ENCODE data around the gene TSPAN9. TPM values are rescaled to one million over a fixed set of nuclear protein-coding genes. Genes with fewer than 3 reads are reported as not detected.

Gene TSPAN9
- total RNA-seq, 2 donors from 2014 or later, result 41.9 to 50.0 TPM

- Histone ChIP-seq H3K9me3 (no peaks in the 10 kb centered on the region), H3K4me1 (replicated peaks) (peaks cover 26% of the 10 kb centered on the region), H3K4me3 (peak overlapping the region; percentile 13 to 15), H3K36me3 (no peaks in the 10 kb centered on the region), H3K27ac (peak overlapping the region; percentile 79 to 80), H3K27me3 (replicated peaks; ENCODE audit: insufficient read depth) (no peaks in the 10 kb centered on the region)
- DNase-seq (ENCODE audit: low spot score), result peak; percentile 90
- intact Hi-C loops (cut with DNase I), result no loop called here
- 41% methylated on average over 20 of the region's 20 CpGs for WGBS
- TF ChIP-seq POLR2A (IDR thresholded peaks at IDR 0.05) (no peak), CTCF (IDR thresholded peaks at IDR 0.05) (peak in 2 of 4 experiments; percentile 16 to 49), POLR2AphosphoS5 (IDR thresholded peaks at IDR 0.05) (peak; percentile 85)
Observed at GRCh38 chr12:3214526-3215365, 137.6 kb downstream of the TSPAN9 start.

- peak overlapping the region in 1 of 2 donors; percentile 15 for H3K4me3 ChIP-seq
- H3K36me3 ChIP-seq, result no peaks in the 10 kb centered on the region
- intact Hi-C loops (cut with DNase I), result no loop called here
- peak overlapping the region; percentile 79 to 80 for H3K27ac ChIP-seq
- WGBS, result 85% methylated on average over 13 of the region's 13 CpGs
- no peaks in the 10 kb centered on the region for H3K27me3 ChIP-seq (replicated peaks; ENCODE audit: insufficient read depth)
- no peak for DNase-seq (ENCODE audit: low spot score)
- no peaks in the 10 kb centered on the region for H3K9me3 ChIP-seq
- no peak for TF ChIP-seq POLR2AphosphoS5 (IDR thresholded peaks at IDR 0.05)
- no peak for TF ChIP-seq CTCF (IDR thresholded peaks at IDR 0.05)
- TF ChIP-seq POLR2A (IDR thresholded peaks at IDR 0.05), result no peak
- H3K4me1 ChIP-seq (replicated peaks), result peaks cover 26% of the 10 kb centered on the region
Observed at GRCh38 chr12:3215410-3215975, 138.3 kb downstream of the TSPAN9 start.

- H3K36me3 ChIP-seq, result no peaks in the 10 kb centered on the region
- no peak for DNase-seq (ENCODE audit: low spot score)
- no peak overlapping the region for H3K4me3 ChIP-seq
- no peaks in the 10 kb centered on the region for H3K27me3 ChIP-seq (replicated peaks; ENCODE audit: insufficient read depth)
- H3K27ac ChIP-seq, result peak overlapping the region; percentile 79 to 80
- H3K9me3 ChIP-seq, result no peaks in the 10 kb centered on the region
- TF ChIP-seq POLR2A (IDR thresholded peaks at IDR 0.05), result no peak
- TF ChIP-seq POLR2AphosphoS5 (IDR thresholded peaks at IDR 0.05), result no peak
- no peak for TF ChIP-seq CTCF (IDR thresholded peaks at IDR 0.05)
- peaks cover 26% of the 10 kb centered on the region for H3K4me1 ChIP-seq (replicated peaks)
- 88% methylated on average over 5 of the region's 5 CpGs for WGBS
- intact Hi-C loops (cut with DNase I), result no loop called here
Observed at GRCh38 chr12:3216097-3216496, 138.9 kb downstream of the TSPAN9 start.

GRCh38 chr12:3216726-3217682 is 139.8 kb downstream of the TSPAN9 start:
- H3K9me3 ChIP-seq, result no peaks in the 10 kb centered on the region
- no peak for DNase-seq (ENCODE audit: low spot score)
- H3K36me3 ChIP-seq, result no peaks in the 10 kb centered on the region
- 75% methylated on average over 11 of the region's 12 CpGs for WGBS
- intact Hi-C loops (cut with DNase I), result no loop called here
- H3K4me3 ChIP-seq, result no peak overlapping the region
- peaks cover 26% of the 10 kb centered on the region for H3K4me1 ChIP-seq (replicated peaks)
- no peaks in the 10 kb centered on the region for H3K27me3 ChIP-seq (replicated peaks; ENCODE audit: insufficient read depth)
- no peak for TF ChIP-seq POLR2AphosphoS5 (IDR thresholded peaks at IDR 0.05)
- no peak for TF ChIP-seq POLR2A (IDR thresholded peaks at IDR 0.05)
- TF ChIP-seq CTCF (IDR thresholded peaks at IDR 0.05), result no peak
- peak overlapping the region; percentile 39 to 79 for H3K27ac ChIP-seq
